ENCODE data around the gene TNFAIP8. TPM values are rescaled to one million over a fixed set of nuclear protein-coding genes. Genes with fewer than 3 reads are reported as not detected.

TNFAIP8 gene
- total and polyA plus RNA-seq, 10 of the 15 experiments (the other 5 are each of a cell fraction or from before 2014, with no cell fraction given): 124 to 324 (median 177) TPM

- TF ChIP-seq ZBTB11 (CRISPR knock-in tag; IDR thresholded peaks at IDR 0.05): no peak
- TF ChIP-seq IKZF1 (conservative IDR thresholded peaks at IDR 0.05): peak; percentile 67
- TF ChIP-seq ZZZ3 (IDR thresholded peaks at IDR 0.05; ENCODE audit: control insufficient read depth, insufficient read length, low read depth): no peak
- TF ChIP-seq ATF2 (IDR thresholded peaks at IDR 0.05; ENCODE audit: low read length): peak; percentile 77
- peak; percentile 33 to 54; a peak in 3 of 4 replicates for TF ChIP-seq EP300 (IDR thresholded peaks at IDR 0.05; ENCODE audit: borderline replicate concordance in 1 of 2, control insufficient read depth in 1 of 2, low read depth in 2 of 2, low read length in 2 of 2)
- TF ChIP-seq JUND (IDR thresholded peaks at IDR 0.05; ENCODE audit: low read depth, low read length): no peak
- TF ChIP-seq CHD1 (IDR thresholded peaks at IDR 0.05; ENCODE audit: low read depth, low read length): no peak
- TF ChIP-seq ZBTB33 (IDR thresholded peaks at IDR 0.05): no peak
- TF ChIP-seq USF2 (IDR thresholded peaks at IDR 0.05; ENCODE audit: borderline replicate concordance, low read depth, low read length): no peak
- 0 out of 2 replicates have a peak, but pooled peaks have one; percentile 7 for TF ChIP-seq YY1 (IDR thresholded peaks at IDR 0.05; ENCODE audit: low read depth, low read length)
- no peak for TF ChIP-seq SREBF2 (IDR thresholded peaks at IDR 0.05; ENCODE audit: low read length)
- TF ChIP-seq CHD2 (IDR thresholded peaks at IDR 0.05; ENCODE audit: borderline replicate concordance, low read depth, low read length): no peak
- no peak for TF ChIP-seq CBX3 (IDR thresholded peaks at IDR 0.05; ENCODE audit: borderline replicate concordance, low read depth)
- no peak for TF ChIP-seq ZNF207 (IDR thresholded peaks at IDR 0.05; ENCODE audit: borderline replicate concordance)
- peak; percentile 85 for TF ChIP-seq ATF7 (IDR thresholded peaks at IDR 0.05; ENCODE audit: low read depth)
- no peak for TF ChIP-seq KLF5 (IDR thresholded peaks at IDR 0.05; ENCODE audit: partially characterized antibody)
- TF ChIP-seq ZNF274 (IDR thresholded peaks at IDR 0.05; ENCODE audit: insufficient read depth, insufficient read length): no peak
- no peak for TF ChIP-seq WRNIP1 (IDR thresholded peaks at IDR 0.05; ENCODE audit: borderline replicate concordance, low read depth, low read length)
- peak; percentile 68 for TF ChIP-seq CREM (IDR thresholded peaks at IDR 0.05; ENCODE audit: low read depth)
- no peak for TF ChIP-seq BRCA1 (IDR thresholded peaks at IDR 0.05; ENCODE audit: low read depth, low read length)
- TF ChIP-seq HSF1 (IDR thresholded peaks at IDR 0.05; ENCODE audit: low read depth, low read length): no peak
- no peak for TF ChIP-seq LARP7 (IDR thresholded peaks at IDR 0.05)
These were observed 12.1 kb upstream of the TNFAIP8 start (continued) for GRCh38 chr5:119343766-119344165.

Data from GM12878 (cell line).